NCI-H446 treated with DMSO at 0.1 percent for 48 hours (cell line): ENCODE data around the gene LRRC73.
"Not testable (repeated sequence)": the region's sequence is repeated elsewhere in the genome, so short reads cannot be mapped to it uniquely, and the experiment has no call there.

ENCODE experiments used
- DNase-seq: peaks from one replicate; lab custom pipeline; 2025; lab: John Stamatoyannopoulos, UW

LRRC73 gene

GRCh38 chr6:43492673-43493072 is 17.5 kb downstream of the LRRC73 start:
- DNase-seq: no peak

- DNase-seq: peak; percentile 43
Observed at GRCh38 chr6:43491750-43492661, 18.1 kb downstream of the LRRC73 start.

GRCh38 chr6:43490523-43490939 is 19.6 kb downstream of the LRRC73 start:
- DNase-seq: no peak

DNA sequence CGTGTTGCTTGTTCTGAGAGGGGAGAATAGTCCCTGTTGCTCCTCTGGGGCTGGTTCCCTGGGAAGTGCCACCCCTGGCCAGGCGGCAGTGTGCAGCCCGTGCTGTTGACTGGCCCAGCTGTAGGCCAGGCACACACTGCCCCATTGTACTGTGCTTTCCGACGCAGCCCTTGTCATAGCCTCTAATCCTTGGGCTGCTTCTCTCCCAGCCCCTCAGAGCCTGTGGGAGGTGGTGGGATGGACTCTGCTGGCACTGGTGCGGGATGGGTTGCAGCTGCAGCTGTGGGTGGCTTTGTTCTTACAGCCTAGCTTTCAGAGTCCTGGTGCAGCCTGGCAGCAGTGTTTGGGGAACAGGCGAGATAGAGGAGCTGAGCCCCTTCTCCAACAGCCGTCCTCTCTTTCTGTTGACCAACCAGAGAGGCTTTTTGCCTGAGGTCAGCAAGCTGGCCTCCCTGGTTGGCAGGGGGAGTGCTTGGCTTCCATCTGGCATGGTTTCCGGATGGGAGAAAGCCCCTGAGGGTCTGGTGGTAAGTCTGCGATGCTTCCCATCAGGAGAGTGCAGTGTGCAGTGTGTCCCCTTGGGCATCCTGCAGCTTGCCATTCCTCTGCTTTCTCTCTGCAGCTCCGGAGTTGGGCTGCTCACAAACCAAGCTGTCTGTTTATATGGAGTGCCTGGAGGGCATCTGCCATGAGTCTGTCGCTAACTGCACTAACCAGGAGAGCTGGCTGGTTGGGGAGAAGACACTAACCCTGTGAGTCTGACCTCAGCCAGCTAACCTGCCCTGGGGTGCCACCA is 20.7 kb downstream of the LRRC73 start:
- DNase-seq: no peak

DNA sequence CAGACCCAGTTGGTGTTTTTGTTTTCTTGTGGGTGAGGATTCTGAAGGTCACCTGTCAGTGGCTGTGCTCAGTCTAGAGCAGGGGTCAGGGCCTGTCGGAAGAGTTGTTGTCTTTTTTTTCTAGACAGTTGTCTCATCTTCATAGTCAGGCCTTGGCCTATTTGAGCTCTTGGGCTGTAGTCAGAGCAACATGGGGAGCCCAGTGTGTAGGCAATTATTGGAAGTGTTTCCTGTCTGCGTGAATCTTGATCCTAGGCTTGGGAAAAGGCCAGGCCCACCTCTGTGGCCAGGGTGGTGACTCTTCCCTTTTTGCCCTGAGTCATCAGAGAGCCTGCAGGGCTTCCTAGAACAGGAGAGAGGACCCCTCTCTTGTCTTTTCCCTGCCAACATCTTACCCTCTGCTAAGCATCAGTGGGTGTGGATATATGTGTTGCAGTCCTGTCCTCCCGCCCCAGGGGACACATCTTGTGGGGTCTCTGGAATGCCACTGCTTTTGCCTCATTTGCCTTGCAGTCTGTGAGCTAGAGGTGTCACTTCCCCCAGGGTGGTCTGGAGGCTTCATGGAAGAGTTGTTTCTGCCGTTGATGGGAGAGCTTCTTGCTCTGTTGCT is 21.4 kb downstream of the LRRC73 start:
- no peak for DNase-seq

- no peak for DNase-seq
Observed at GRCh38 chr6:43481591-43482236, 28.4 kb downstream of the LRRC73 start.

DNA sequence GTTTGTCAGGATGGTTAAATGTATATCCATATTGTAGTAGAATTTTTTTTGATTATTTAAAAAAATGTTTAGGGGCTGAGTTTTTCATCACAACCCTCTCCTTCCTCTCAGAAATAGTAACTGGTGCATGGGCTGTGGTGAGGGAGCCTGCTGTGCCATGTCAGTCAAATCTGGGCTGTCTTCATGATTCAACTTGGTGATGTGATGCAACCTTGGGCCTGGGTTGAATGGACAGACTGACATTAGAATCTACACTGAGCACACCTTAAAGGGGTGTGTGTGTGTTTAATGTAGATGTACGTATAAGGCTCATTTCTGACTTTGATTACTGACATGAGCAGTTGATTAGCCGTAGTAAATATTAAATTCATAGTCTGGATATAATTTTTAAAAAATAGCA is 29.1 kb downstream of the LRRC73 start:
- DNase-seq: no peak

- no peak for DNase-seq
Observed at GRCh38 chr6:43478008-43478372, 32.2 kb downstream of the LRRC73 start.

DNA sequence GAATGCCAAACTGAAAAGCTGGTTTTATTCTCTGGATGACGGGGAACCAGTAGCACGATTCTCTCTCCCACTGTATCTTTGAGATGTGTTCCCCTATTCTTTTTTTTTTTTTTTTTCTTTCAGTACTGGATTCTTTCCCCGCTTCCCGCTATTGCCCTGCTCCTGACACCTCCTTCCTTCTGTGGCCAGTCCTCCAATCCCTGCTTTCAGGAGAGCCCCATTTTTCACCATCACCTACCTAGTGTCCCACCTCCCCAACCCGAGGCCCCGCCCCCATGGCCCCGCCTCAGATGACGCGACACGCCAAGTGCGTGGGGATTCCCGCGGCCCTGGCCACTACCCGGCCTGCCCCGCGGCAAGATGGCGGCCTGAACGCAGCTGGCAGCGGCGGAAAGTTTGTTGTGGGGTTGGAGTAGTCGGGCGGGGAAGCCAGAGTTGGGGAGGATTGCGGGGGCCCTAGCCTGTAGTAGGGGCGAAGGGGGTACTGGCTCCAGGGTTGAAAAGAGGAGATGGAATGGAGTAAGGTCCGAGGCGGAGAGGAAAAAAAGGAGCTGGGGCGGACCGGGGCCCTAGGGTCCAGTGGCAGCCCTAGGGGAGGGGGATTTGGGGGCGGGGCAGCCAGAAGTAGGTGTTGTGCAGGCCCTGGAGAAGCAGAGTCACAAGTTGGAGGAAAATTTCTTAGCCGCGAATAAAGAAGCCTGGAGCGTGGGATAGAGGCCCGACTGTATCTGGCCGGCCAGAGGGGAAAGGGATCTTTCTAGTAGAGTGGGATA is 32.7 kb downstream of the LRRC73 start, which contains the start of gene TJAP1:
TJAP1 (plus strand) TSS at position 336 of the 773 bp plus-strand sequence. CDS start 21,432 bp downstream, outside the sequence.
- peak; percentile 74 for DNase-seq

DNA sequence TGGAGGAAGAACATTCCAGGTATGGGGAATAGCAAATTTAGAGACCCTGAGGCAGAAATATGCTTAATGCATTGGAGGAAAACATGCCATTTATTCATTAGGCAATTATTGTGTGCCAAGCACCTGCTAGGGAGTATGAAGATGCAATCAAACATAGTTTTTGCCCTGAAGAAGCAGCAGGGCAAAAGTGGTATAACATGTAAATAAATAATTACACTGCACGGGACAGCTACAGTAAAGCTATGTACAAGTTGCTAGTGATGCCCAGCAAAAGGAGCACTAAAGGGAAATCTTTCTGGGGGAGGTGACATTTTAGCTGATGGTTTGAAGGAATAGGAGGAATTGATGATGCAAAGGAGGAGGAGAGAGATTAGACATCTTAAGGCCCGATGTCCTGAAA is 33.4 kb downstream of the LRRC73 start:
- DNase-seq: no peak

DNA sequence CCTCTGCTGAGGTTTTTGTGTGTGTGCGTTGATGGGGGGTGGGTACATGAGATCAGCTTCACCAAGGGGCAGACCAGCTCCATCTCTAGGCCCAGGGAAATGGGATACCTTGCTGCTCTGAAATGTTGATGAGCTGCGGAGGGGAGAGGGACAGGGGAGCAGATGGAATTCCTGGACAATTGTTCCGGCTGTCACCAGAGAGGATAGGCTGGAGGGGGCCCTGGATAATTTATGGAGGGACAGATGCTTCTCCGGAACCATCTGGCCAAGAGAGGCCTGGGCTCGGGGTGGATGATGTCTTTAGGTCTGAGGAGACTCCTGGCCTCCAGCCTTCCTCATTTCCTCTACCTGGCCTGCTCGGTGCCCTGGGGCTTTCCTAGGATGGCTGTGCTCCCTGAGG is 34.6 kb downstream of the LRRC73 start:
- no peak for DNase-seq

DNA sequence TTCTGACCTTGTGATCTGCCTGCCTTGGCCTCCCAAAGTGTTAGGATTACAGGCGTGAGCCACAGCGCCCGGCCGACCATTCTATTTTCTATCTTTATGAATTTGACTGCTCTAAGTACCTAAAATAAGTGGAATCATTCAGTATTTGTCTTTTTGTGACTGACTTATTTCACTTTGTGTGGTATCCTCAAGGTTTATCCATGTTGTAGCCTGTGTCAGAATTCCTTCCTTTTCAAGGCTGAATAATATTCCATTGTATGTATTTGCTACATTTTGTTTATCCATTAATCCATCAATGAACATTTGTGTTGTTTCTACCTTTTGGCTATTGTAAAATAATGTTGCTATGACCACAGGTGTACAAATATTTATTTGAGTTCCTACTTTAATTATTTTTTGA is 37.6 kb downstream of the LRRC73 start:
- no peak for DNase-seq

DNA sequence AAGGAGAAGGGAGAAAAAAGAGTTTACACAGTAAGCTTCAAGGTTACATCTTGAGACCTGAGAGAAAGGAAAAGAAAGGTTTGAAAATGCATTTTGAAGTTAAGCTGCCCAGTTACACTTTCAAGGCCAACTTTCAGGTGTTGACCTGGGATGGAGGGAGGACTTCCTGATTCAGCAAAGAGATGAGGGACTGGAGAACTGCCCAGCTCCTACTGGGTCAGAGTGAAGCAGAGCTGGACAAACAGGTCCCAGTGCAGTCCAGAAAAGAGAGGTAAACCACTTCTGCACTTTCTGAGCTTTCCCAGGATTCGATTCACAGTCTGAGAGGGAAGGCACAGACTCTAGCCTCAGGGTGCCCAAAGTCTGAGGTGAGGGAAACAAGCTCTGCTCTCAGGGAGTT is 38.7 kb downstream of the LRRC73 start:
- DNase-seq: no peak

GRCh38 chr6:43469947-43470346 is 40.2 kb downstream of the LRRC73 start:
- DNase-seq: no peak

DNA sequence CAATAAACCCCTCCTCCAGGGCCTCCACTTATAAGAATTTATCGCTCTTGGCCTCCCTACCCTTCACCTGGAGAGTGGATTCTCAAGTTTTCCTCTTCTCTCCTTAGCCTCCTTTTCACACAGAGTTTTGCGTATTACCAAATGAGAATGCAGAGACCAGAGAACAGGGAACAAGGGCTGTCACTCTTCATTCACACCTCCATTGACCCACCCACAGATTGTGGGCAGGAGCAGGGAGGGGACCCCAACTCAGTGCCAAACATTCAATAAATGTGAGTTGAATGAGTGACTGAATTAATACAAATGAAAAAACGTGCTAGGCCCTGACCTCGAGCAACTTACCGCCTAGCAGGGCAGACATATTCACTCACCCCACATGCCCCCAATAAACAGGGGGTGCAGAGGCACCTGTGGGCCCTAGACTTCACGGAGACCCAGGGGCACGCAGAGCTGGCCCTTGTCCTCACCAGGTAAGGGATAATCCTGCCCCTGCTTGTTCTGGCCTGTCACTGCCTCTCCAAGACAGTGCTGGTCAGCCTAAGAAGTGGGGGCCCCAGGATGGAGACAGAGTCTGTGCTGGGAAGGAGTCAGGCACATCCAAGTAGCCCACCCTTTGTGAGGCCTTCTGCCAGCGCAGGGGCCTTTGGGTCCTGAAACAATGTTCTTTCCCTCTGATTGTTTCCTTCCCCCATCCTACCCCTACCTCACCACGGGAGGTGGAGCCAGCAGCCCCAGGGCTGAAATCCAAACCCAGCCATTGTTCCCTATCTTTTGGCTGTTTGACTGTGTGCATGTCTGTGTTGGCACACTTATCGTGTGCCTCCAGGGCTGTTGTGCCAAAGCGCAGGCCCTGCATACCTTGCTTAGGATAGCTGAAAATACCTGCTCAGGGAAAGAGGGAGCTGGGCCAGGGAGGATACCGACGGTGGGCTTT is 41.1 kb downstream of the LRRC73 start:
- DNase-seq: no peak

DNA sequence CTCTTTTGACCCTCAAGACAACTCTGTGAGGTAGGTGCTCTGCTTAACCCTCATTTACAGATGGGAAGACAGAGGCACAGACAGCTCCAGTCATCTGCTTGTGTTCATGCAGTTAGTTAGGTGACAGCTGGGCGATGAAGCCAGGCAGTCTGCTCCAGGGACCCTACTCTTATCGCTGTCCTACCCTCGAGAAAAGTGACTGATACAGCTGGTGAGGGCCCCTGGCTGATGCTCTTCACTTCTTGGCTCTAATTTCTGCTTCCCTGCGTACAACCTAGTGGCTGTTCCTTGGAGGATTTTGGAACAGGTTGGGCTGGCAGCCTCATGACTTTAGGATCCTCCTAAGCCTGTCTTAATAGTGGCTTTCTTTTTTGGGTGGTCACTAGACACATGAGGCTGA is 41.9 kb downstream of the LRRC73 start:
- DNase-seq: no peak

- DNase-seq: no peak
Observed at GRCh38 chr6:43467752-43468151, 42.4 kb downstream of the LRRC73 start.

DNA sequence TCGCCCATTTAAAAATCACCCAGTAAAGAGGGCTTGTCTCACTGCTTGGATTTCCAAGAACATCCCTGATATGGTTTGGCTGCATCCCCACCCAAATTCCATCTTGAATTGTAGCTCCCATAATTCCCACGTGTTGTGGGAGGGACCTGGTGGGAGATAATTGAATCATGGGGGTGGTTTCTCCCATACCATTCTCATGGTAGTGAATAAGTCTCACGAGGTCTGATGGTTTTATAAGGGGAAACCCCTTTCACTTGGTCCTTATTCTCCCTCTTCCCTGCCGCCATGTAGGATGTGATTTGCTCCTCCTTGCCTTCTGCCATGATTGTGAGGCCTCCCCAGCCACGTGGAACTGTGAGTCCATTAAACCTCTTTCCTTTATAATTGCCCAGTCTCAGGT is 42.9 kb downstream of the LRRC73 start:
- DNase-seq: not testable (repeated sequence)

DNA sequence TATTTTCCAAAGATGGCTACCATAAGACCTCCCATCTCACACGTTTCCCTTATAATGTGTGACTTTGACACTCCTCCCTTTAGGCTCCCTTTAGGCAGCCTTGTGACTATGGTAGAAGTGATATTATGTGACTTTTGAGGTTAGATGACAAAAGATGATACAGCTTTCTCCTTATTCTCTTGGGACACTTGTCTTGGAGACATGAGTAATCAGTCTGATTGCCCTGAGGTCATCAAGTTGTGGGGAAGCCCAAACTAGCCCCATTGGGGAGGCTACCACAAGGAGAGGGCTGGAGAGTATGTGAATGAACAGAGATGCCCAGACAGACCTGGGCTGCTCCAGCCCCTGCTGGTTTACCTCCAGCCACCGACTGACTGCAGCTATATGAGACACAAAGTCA is 44.2 kb downstream of the LRRC73 start:
- no peak for DNase-seq

DNA sequence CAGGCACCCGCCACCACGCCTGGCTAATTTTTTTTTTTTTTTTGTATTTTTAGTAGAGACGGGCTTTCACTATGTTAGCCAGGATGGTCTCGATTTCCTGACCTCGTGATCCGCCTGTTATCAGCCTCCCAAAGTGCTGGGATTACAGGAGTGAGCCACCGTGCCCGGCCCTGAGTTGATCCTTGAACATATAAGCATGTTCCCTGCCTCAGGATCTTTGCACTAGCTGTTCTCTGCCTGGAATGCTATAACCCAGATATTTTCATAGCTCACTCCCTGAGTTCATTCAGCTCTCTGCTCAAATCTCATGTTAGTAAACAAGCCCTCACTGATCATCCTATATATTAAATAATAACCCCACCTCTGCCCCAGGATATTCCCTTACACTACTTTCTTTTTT is 45.8 kb downstream of the LRRC73 start:
- DNase-seq: no peak
